Esophagus squamous epithelium (tissue), 4 donors: ENCODE results near the gene TTC16.
"Not testable (repeated sequence)": the region's sequence is repeated elsewhere in the genome, so short reads cannot be mapped to it uniquely, and the experiment has no call there.

ENCODE experiments used
- CTCF ChIP-seq, 6 experiments: fragments of 450-650 bp in 4 of 6; fragments of 200-600 bp in 2 of 6; sonication (generic) in 2 of 6; IDR thresholded peaks; one replicate each; pipeline ENCODE4 v1.5.1; 2016 to 2019; ENCODE audit warnings: antibody characterized with exemption in 6 of 6, mild to moderate bottlenecking in 4 of 6, moderate library complexity in 4 of 6
- POLR2A ChIP-seq, 4 donors: fragments of 450-650 bp; IDR thresholded peaks; one replicate each; pipeline ENCODE4 v1.6.1; 2017; ENCODE audit warnings: antibody characterized with exemption in 4 of 4, mild to moderate bottlenecking in 4 of 4, moderate library complexity in 3 of 4

- TF ChIP-seq POLR2A, CTCF (IDR thresholded peaks at IDR 0.05): not testable (repeated sequence)
Measured at GRCh38 chr9:127756776-127757175, 40.9 kb downstream of the TTC16 start.
